HepG2 (cell line): ENCODE results near the gene DDIT4. TPM values are rescaled to one million over a fixed set of nuclear protein-coding genes. Genes with fewer than 3 reads are reported as not detected.
A peak's percentile ranks its signal among the peaks of the same experiment; 100 is the strongest.

Experiments
- ATAC-seq: fragments of 200-7000 bp; cut with Tn5 transposase; 3 replicates; pipeline ENCODE4 v1.9.1; 2020; ENCODE audit warnings: mild to moderate bottlenecking, moderate library complexity
- BruUV-seq: library from RNA; stranded (reverse); fragments of 400-500 nt; replicated peaks from 2 replicates; lab custom pipeline; 2021; lab: Mats Ljungman, UMichigan
- CTCF ChIA-PET: fragments of 300-600 bp; formaldehyde crosslinking; extraction: SDS; loops from one replicate; lab custom pipeline; 2021; ENCODE audit warnings: low total read pairs, inconsistent platforms, low intra/inter-chr PET ratio; lab: Yijun Ruan, JAX
- POLR2A ChIA-PET: fragments of 350-600 bp; sonication (Branson Sonifier 250); formaldehyde crosslinking; loops from one replicate; lab custom pipeline; 2020; ENCODE audit warnings: antibody characterized with exemption, inconsistent platforms; lab: Yijun Ruan, JAX
- DNase-seq: peaks from one replicate; pipeline ENCODE4 v3.0.0-alpha.2; 2015; ENCODE audit warnings: low spot score
- FAIRE-seq: peaks from 3 replicates; lab custom pipeline; 2011; peaks lifted over from hg19 to GRCh38; lab: Jason Lieb, UNC
- H2AFZ ChIP-seq: one replicate; pipeline ENCODE4 v1.6.1; 2011; ENCODE audit warnings: low read length, inconsistent platforms
- H3K27ac ChIP-seq: fragments of 300-600 bp; 3 replicates; pipeline ENCODE4 v1.8.0; 2011; ENCODE audit warnings: mixed run types, mild to moderate bottlenecking, mixed read lengths, low read length, inconsistent platforms; ENCODE audit not compliant: insufficient read depth; ENCODE audit errors: extremely low read length
- H3K27me3 ChIP-seq, 2 experiments: fragments of 200-600 bp in 1 of 2; 2 replicates in 1 of 2; 3 replicates in 1 of 2; pipeline versions ENCODE4 v1.6.0 to v1.8.0; 2011; ENCODE audit warnings: low read length in 2 of 2, mild to moderate bottlenecking in 2 of 2, moderate library complexity in 2 of 2, inconsistent platforms in 1 of 2; ENCODE audit not compliant: insufficient read depth in 2 of 2, control insufficient read depth in 1 of 2
- H3K36me3 ChIP-seq, 2 experiments: fragments of 200-600 bp in 1 of 2; replicated peaks in 1 of 2; 2 replicates in 1 of 2; 3 replicates in 1 of 2; pipeline versions ENCODE4 v1.5.1 to v1.8.0; 2011; ENCODE audit warnings: low read length in 2 of 2, inconsistent platforms in 1 of 2; ENCODE audit not compliant: insufficient read depth in 2 of 2, control insufficient read depth in 1 of 2
- H3K4me1 ChIP-seq: 2 replicates; pipeline ENCODE4 v1.5.1; 2012; ENCODE audit warnings: low read length, inconsistent platforms; ENCODE audit not compliant: insufficient read depth
- H3K4me2 ChIP-seq: 2 replicates; pipeline ENCODE4 v1.6.0; 2011; ENCODE audit warnings: low read depth, low read length, inconsistent platforms
- H3K4me3 ChIP-seq, 3 experiments: fragments of 200-600 bp in 1 of 3; sonication (generic), shearing (Covaris generic) in 1 of 3; replicated peaks in 1 of 3; 2 replicates each; pipeline ENCODE4 v1.5.1; 2011 to 2016; ENCODE audit warnings: low read length in 3 of 3, inconsistent platforms in 2 of 3, low read depth in 2 of 3, mild to moderate bottlenecking in 2 of 3, control low read depth in 1 of 3, mixed read lengths in 1 of 3; ENCODE audit not compliant: insufficient read depth in 1 of 3
- H3K79me2 ChIP-seq: one replicate; pipeline ENCODE4 v1.6.1; 2011; ENCODE audit warnings: low read length, inconsistent platforms; ENCODE audit not compliant: insufficient read depth
- H3K9ac ChIP-seq: 2 replicates; pipeline ENCODE4 v1.6.0; 2011; ENCODE audit warnings: mild to moderate bottlenecking, low read depth, low read length, inconsistent platforms; ENCODE audit not compliant: insufficient read depth
- H3K9me3 ChIP-seq: 2 replicates; pipeline ENCODE4 v1.5.1; 2012; ENCODE audit warnings: mild to moderate bottlenecking, low read length
- H4K20me1 ChIP-seq: 2 replicates; pipeline ENCODE4 v1.6.0; 2011; ENCODE audit warnings: inconsistent platforms, mild to moderate bottlenecking, low read length, moderate library complexity; ENCODE audit not compliant: insufficient read depth
- AFF4 ChIP-seq: sonication (generic); formaldehyde crosslinking; IDR thresholded peaks from 2 replicates; pipeline ENCODE4 v1.4.0; 2020; ENCODE audit warnings: missing genetic modification reagents
- ESRRA ChIP-seq: sonication (generic); formaldehyde crosslinking; IDR thresholded peaks from 2 replicates; pipeline ENCODE4 v1.5.1; 2020; ENCODE audit warnings: mild to moderate bottlenecking, low read depth, missing genetic modification reagents
- GLI4 ChIP-seq: sonication (generic); formaldehyde crosslinking; IDR thresholded peaks from 2 replicates; pipeline ENCODE4 v1.5.1; 2020; ENCODE audit warnings: missing genetic modification reagents, mild to moderate bottlenecking, moderate library complexity, borderline replicate concordance
- HMGXB3 ChIP-seq: sonication (generic); formaldehyde crosslinking; IDR thresholded peaks from 2 replicates; pipeline ENCODE4 v1.4.0; 2020; ENCODE audit warnings: missing genetic modification reagents, borderline replicate concordance
- PATZ1 ChIP-seq: sonication (generic); formaldehyde crosslinking; IDR thresholded peaks from 2 replicates; pipeline ENCODE4 v1.4.0; 2020; ENCODE audit warnings: missing genetic modification reagents
- PITX1 ChIP-seq: sonication (generic); formaldehyde crosslinking; IDR thresholded peaks from 2 replicates; pipeline ENCODE4 v1.5.1; 2020; ENCODE audit warnings: mild to moderate bottlenecking, missing genetic modification reagents
- PRPF4 ChIP-seq: fragments of 200-400 bp; formaldehyde crosslinking; IDR thresholded peaks from 2 replicates; pipeline ENCODE4 v1.6.1; 2016; ENCODE audit warnings: low read length, low read depth; ENCODE audit not compliant: poor library complexity, severe bottlenecking
- SKI ChIP-seq: fragments of 450-650 bp; IDR thresholded peaks from one replicate; pipeline ENCODE4 v1.6.1; 2018; ENCODE audit warnings: mild to moderate bottlenecking; ENCODE audit not compliant: partially characterized antibody
- ZNF232 ChIP-seq: sonication (generic); formaldehyde crosslinking; IDR thresholded peaks from 2 replicates; pipeline ENCODE4 v1.4.0; 2020; ENCODE audit warnings: missing genetic modification reagents, borderline replicate concordance
- ZNF350 ChIP-seq: sonication (generic); formaldehyde crosslinking; IDR thresholded peaks from 2 replicates; pipeline ENCODE4 v1.4.0; 2020; ENCODE audit warnings: mild to moderate bottlenecking, low read depth, missing genetic modification reagents, borderline replicate concordance
- ZNF501 ChIP-seq: sonication (generic); formaldehyde crosslinking; IDR thresholded peaks from 2 replicates; pipeline ENCODE4 v1.5.1; 2020; ENCODE audit warnings: mild to moderate bottlenecking, moderate library complexity, missing genetic modification reagents
- WGBS: methylation state at CpG from one replicate; pipeline ENCODE4 v1.1.6; 2017; ENCODE audit warnings: low lambda C conversion rate; 5-methylcytosine and 5-hydroxymethylcytosine counted together
- in situ Hi-C: cut with HindIII; loops from 2 replicates; pipeline ENCODE4 v1.10.0; 2017; ENCODE audit warnings: low pct_unique_long_range_greater_than_20kb; ENCODE audit not compliant: extremely low pct_ligation_motif_present
- intact Hi-C: fragments of 100-400 bp; cut with micrococcal nuclease; formaldehyde crosslinking; loops from one replicate; pipeline ENCODE4 v1.10.0; 2022; ENCODE audit not compliant: unreplicated experiment
- polyA plus RNA-seq, 8 experiments: library from polyadenylated mRNA; depleted of rRNA in 3 of 8; stranded (reverse) in 7 of 8; unstranded in 1 of 8; fragments of >200 nt; fragmentation: Illumina TruSeq in 4 of 8; extraction: Trizol in 4 of 8; gene quantifications; 2 replicates each; pipeline versions ENCODE4 v1.2.1 to v1.2.3, GENCODE V29; 2011 to 2016; ENCODE audit warnings: low read depth in 4 of 8, missing spikeins in 1 of 8, mixed read lengths in 1 of 8; ENCODE audit not compliant: insufficient read depth in 1 of 8
- total RNA-seq, 5 experiments: library from RNA; depleted of rRNA; stranded (reverse); fragments of >200 nt; fragmentation: Illumina TruSeq; extraction: Trizol; gene quantifications; 2 replicates each; pipeline ENCODE4 v1.2.3, GENCODE V29; 2016; ENCODE audit warnings: low read depth in 1 of 5

The DDIT4 gene
- total and polyA plus RNA-seq, 2 of the 13 experiments (the other 11 are each of a cell fraction or from before 2014, with no cell fraction given): 35.6 to 40.7 TPM

GRCh38 chr10:72319416-72320254, 45.9 kb downstream of the DDIT4 start:
- no peaks in the 10 kb centered on the region for H3K79me2 ChIP-seq
- no peaks in the 10 kb centered on the region for H3K9me3 ChIP-seq
- CTCF ChIA-PET: no interaction called here
- POLR2A ChIA-PET: interaction anchor here (0.6 to 8.1 kb wide), 14 partner anchors 10 to 354 kb away, joined by 3 to 322 read pairs (median 8); partner anchors contain the start of genes ANAPC16, ASCC1 and DDIT4
- peaks cover 94% of the 10 kb centered on the region for H3K4me1 ChIP-seq
- no TSS peak for BruUV-seq
- H3K36me3 ChIP-seq: no peaks in the 10 kb centered on the region
- DNase-seq (peak; percentile 86), FAIRE-seq (peak; percentile 51), ATAC-seq (peak; percentile 72)
- intact Hi-C loops: loop anchor here (2.0 to 10.0 kb wide), 2 partner anchors 47 to 95 kb away; partner anchors contain the start of gene DDIT4
- peak overlapping the region; percentile 98 for H3K27ac ChIP-seq
- H4K20me1 ChIP-seq: no peaks in the 10 kb centered on the region
- 0% methylated on average over 2 of the region's 60 CpGs for WGBS
- in situ Hi-C loops: no loop called here
- H2AFZ ChIP-seq: no peak overlapping the region
- peak overlapping the region; percentile 54 to 75 (median 55) for H3K4me3 ChIP-seq
- peak overlapping the region; percentile 84 for H3K9ac ChIP-seq
- H3K27me3 ChIP-seq: no peaks in the 10 kb centered on the region
- peak overlapping the region; percentile 98 for H3K4me2 ChIP-seq
- no peak for TF ChIP-seq ZNF350 (CRISPR knock-in tag)
- TF ChIP-seq PITX1 (CRISPR knock-in tag): peak; percentile 2; the same call in 1 of the 2 replicates
- peak; percentile 32; the same call in 1 of the 2 replicates for TF ChIP-seq ZNF232
- TF ChIP-seq ESRRA: peak; percentile 69
- no peak for TF ChIP-seq AFF4 (CRISPR knock-in tag)
- TF ChIP-seq PATZ1 (CRISPR knock-in tag): peak; percentile 100
- no peak for TF ChIP-seq PRPF4
- TF ChIP-seq SKI: peak; percentile 96
- TF ChIP-seq GLI4 (CRISPR knock-in tag): no peak; the same call in 1 of the 2 replicates
- TF ChIP-seq HMGXB3 (CRISPR knock-in tag): no peak
- TF ChIP-seq ZNF501 (CRISPR knock-in tag): no peak; the same call in none of the 2 replicates
